Measurements from ENCODE around the gene ARF1. TPM values are rescaled to one million over a fixed set of nuclear protein-coding genes. Genes with fewer than 3 reads are reported as not detected.

ARF1 gene
- total RNA-seq, 1 experiment from 2014 or later = 330 TPM

DNA sequence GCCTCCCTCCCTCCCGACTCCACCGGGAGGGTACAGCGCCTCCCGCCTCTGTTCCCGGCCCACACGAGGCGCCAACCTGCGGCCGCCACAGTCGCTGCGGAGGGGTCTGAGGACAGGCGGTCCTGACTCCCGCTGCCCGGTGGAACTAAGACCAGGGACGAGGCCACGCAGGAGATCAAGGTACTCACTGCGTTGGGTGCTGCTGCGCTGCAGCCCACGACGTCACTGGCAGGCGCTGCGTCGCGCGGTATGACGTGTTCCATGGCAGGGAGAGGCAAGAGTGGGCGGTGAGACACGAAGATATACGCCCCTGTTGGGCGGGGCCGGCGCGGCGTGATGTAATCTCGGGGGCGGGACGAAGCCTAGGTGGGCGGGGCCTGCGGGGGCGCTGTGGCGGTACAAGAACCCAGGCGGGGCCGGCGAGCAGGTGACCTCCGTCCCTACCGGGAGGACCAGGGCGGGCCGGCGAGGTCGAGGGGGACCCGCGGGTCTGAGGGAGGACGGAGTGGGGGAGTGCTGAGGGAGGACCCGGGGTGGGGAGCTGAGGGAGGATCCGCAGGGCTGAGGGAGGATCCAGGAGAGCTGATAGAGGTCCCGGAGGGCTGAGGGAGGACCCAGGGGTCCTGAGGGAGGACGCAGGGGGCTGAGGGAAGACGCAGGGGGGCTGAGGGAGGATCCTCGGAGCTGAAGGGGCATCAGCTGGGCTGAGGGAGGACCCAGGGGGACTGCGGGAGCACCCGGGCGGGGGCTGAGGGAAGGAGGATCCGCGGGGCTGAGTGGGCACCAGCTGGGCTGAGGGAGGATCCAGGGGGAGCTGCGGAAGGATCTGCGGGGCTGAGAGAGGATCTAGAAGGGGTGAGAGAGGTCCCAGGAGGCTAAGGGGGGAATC lies 26.8 kb downstream of the ARF1 start, which contains the start of gene MRPL55 (continued):
- 0 out of 2 replicates have a peak, but pooled peaks have one; percentile 18 for TF ChIP-seq IRF1 (CRISPR knock-in tag; IDR thresholded peaks at IDR 0.05)
- TF ChIP-seq, protein P1, sequence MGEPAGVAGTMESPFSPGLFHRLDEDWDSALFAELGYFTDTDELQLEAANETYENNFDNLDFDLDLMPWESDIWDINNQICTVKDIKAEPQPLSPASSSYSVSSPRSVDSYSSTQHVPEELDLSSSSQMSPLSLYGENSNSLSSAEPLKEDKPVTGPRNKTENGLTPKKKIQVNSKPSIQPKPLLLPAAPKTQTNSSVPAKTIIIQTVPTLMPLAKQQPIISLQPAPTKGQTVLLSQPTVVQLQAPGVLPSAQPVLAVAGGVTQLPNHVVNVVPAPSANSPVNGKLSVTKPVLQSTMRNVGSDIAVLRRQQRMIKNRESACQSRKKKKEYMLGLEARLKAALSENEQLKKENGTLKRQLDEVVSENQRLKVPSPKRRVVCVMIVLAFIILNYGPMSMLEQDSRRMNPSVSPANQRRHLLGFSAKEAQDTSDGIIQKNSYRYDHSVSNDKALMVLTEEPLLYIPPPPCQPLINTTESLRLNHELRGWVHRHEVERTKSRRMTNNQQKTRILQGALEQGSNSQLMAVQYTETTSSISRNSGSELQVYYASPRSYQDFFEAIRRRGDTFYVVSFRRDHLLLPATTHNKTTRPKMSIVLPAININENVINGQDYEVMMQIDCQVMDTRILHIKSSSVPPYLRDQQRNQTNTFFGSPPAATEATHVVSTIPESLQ (CRISPR knock-in tag; IDR thresholded peaks at IDR 0.05) = no peak
- no peak; the same call in 1 of the 2 replicates for TF ChIP-seq TEAD1 (CRISPR knock-in tag; IDR thresholded peaks at IDR 0.05)
- TF ChIP-seq, protein P2, sequence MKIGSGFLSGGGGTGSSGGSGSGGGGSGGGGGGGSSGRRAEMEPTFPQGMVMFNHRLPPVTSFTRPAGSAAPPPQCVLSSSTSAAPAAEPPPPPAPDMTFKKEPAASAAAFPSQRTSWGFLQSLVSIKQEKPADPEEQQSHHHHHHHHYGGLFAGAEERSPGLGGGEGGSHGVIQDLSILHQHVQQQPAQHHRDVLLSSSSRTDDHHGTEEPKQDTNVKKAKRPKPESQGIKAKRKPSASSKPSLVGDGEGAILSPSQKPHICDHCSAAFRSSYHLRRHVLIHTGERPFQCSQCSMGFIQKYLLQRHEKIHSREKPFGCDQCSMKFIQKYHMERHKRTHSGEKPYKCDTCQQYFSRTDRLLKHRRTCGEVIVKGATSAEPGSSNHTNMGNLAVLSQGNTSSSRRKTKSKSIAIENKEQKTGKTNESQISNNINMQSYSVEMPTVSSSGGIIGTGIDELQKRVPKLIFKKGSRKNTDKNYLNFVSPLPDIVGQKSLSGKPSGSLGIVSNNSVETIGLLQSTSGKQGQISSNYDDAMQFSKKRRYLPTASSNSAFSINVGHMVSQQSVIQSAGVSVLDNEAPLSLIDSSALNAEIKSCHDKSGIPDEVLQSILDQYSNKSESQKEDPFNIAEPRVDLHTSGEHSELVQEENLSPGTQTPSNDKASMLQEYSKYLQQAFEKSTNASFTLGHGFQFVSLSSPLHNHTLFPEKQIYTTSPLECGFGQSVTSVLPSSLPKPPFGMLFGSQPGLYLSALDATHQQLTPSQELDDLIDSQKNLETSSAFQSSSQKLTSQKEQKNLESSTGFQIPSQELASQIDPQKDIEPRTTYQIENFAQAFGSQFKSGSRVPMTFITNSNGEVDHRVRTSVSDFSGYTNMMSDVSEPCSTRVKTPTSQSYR (CRISPR knock-in tag; IDR thresholded peaks at IDR 0.05) = no peak
- TF ChIP-seq, protein P3, sequence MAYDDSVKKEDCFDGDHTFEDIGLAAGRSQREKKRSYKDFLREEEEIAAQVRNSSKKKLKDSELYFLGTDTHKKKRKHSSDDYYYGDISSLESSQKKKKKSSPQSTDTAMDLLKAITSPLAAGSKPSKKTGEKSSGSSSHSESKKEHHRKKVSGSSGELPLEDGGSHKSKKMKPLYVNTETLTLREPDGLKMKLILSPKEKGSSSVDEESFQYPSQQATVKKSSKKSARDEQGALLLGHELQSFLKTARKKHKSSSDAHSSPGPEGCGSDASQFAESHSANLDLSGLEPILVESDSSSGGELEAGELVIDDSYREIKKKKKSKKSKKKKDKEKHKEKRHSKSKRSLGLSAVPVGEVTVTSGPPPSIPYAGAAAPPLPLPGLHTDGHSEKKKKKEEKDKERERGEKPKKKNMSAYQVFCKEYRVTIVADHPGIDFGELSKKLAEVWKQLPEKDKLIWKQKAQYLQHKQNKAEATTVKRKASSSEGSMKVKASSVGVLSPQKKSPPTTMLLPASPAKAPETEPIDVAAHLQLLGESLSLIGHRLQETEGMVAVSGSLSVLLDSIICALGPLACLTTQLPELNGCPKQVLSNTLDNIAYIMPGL (CRISPR knock-in tag; IDR thresholded peaks at IDR 0.05) = 0 out of 2 replicates have a peak, but pooled peaks have one; percentile 9
- peak; percentile 89 for TF ChIP-seq GABPB1 (CRISPR knock-in tag; IDR thresholded peaks at IDR 0.05)
- TF ChIP-seq IRF2 (CRISPR knock-in tag; IDR thresholded peaks at IDR 0.05; ENCODE audit: borderline replicate concordance, low read depth) = no peak
- TF ChIP-seq, protein P4, sequence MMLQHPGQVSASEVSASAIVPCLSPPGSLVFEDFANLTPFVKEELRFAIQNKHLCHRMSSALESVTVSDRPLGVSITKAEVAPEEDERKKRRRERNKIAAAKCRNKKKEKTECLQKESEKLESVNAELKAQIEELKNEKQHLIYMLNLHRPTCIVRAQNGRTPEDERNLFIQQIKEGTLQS (CRISPR knock-in tag; conservative IDR thresholded peaks at IDR 0.05) = no peak
- TF ChIP-seq CREB1 (CRISPR knock-in tag; IDR thresholded peaks at IDR 0.05) = peak; percentile 92
- peak; percentile 96 for TF ChIP-seq FOXK1 (CRISPR knock-in tag; IDR thresholded peaks at IDR 0.05)
- TF ChIP-seq KAT7 (CRISPR knock-in tag; IDR thresholded peaks at IDR 0.05; ENCODE audit: borderline replicate concordance) = 0 out of 2 replicates have a peak, but pooled peaks have one; percentile 46
- TF ChIP-seq OVOL2 (CRISPR knock-in tag; IDR thresholded peaks at IDR 0.05; ENCODE audit: borderline replicate concordance) = no peak
- TF ChIP-seq ZNF138 (CRISPR knock-in tag; conservative IDR thresholded peaks at IDR 0.05) = no peak
- TF ChIP-seq RELA (CRISPR knock-in tag; IDR thresholded peaks at IDR 0.05; ENCODE audit: borderline replicate concordance) = no peak
- TF ChIP-seq FOXJ3 (CRISPR knock-in tag; IDR thresholded peaks at IDR 0.05; ENCODE audit: borderline replicate concordance) = no peak
- TF ChIP-seq, protein P5, sequence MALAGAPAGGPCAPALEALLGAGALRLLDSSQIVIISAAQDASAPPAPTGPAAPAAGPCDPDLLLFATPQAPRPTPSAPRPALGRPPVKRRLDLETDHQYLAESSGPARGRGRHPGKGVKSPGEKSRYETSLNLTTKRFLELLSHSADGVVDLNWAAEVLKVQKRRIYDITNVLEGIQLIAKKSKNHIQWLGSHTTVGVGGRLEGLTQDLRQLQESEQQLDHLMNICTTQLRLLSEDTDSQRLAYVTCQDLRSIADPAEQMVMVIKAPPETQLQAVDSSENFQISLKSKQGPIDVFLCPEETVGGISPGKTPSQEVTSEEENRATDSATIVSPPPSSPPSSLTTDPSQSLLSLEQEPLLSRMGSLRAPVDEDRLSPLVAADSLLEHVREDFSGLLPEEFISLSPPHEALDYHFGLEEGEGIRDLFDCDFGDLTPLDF (CRISPR knock-in tag; IDR thresholded peaks at IDR 0.05) = no peak
- no peak; the same call in 1 of the 2 replicates for TF ChIP-seq ESRRA (CRISPR knock-in tag; IDR thresholded peaks at IDR 0.05; ENCODE audit: borderline replicate concordance)
- TF ChIP-seq GRHL2 (CRISPR knock-in tag; IDR thresholded peaks at IDR 0.05; ENCODE audit: insufficient replicate concordance, severe bottlenecking) = no peak
- peak; percentile 17; the same call in 1 of the 2 replicates for TF ChIP-seq ZNF423 (CRISPR knock-in tag; IDR thresholded peaks at IDR 0.05)
- no peak for TF ChIP-seq ZNF396 (CRISPR knock-in tag; IDR thresholded peaks at IDR 0.05; ENCODE audit: borderline replicate concordance)
- TF ChIP-seq ATF1 (CRISPR knock-in tag; IDR thresholded peaks at IDR 0.05) = peak; percentile 96; the same call in 1 of the 2 replicates
- peak; percentile 74; the same call in 1 of the 2 replicates for TF ChIP-seq ETV6 (CRISPR knock-in tag; IDR thresholded peaks at IDR 0.05)
- TF ChIP-seq RORB (CRISPR knock-in tag; IDR thresholded peaks at IDR 0.05) = no peak
- no peak for TF ChIP-seq NR1H2 (CRISPR knock-in tag; IDR thresholded peaks at IDR 0.05)
- peak; percentile 84; the same call in 1 of the 2 replicates for TF ChIP-seq ZBTB21 (CRISPR knock-in tag; IDR thresholded peaks at IDR 0.05; ENCODE audit: borderline replicate concordance)
- peak; percentile 84; the same call in 1 of the 2 replicates for TF ChIP-seq FOXP4 (CRISPR knock-in tag; IDR thresholded peaks at IDR 0.05)
- TF ChIP-seq, protein P6, sequence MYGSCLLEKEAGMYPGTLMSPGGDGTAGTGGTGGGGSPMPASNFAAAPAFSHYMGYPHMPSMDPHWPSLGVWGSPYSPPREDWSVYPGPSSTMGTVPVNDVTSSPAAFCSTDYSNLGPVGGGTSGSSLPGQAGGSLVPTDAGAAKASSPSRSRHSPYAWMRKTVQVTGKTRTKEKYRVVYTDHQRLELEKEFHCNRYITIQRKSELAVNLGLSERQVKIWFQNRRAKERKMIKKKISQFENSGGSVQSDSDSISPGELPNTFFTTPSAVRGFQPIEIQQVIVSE (CRISPR knock-in tag; IDR thresholded peaks at IDR 0.05; ENCODE audit: borderline replicate concordance) = no peak

All from WTC11 (cell line).